DOHH2 (cell line): ENCODE measurements around the gene OR6Y1.

Experiments used
- H3F3A ChIP-seq: fragments of 200-600 bp; sonication (generic), shearing (Covaris generic); 2 replicates; pipeline ENCODE4 v1.6.0; 2016; ENCODE audit warnings: antibody characterized with exemption, mild to moderate bottlenecking; ENCODE audit not compliant: control insufficient read depth, insufficient read depth
- H3K27ac ChIP-seq: fragments of 200-600 bp; sonication (generic); 2 replicates; pipeline ENCODE4 v1.5.1; 2014; ENCODE audit warnings: low read depth, mild to moderate bottlenecking, low read length, moderate library complexity
- H3K27me3 ChIP-seq: fragments of 200-600 bp; sonication (generic); 2 replicates; pipeline ENCODE4 v1.6.1; 2014; ENCODE audit warnings: mild to moderate bottlenecking, low read length, mixed read lengths; ENCODE audit not compliant: control insufficient read depth
- H3K36me3 ChIP-seq: fragments of 200-600 bp; sonication (generic); 2 replicates; pipeline ENCODE4 v1.6.1; 2014; ENCODE audit warnings: mild to moderate bottlenecking, low read length, moderate library complexity, mixed read lengths; ENCODE audit not compliant: control insufficient read depth
- H3K4me1 ChIP-seq: fragments of 200-600 bp; sonication (generic); 2 replicates; pipeline ENCODE4 v1.6.1; 2014; ENCODE audit warnings: mild to moderate bottlenecking, low read length, mixed read lengths; ENCODE audit not compliant: control insufficient read depth
- H3K4me2 ChIP-seq: fragments of 200-600 bp; sonication (generic); 2 replicates; pipeline ENCODE4 v1.6.0; 2014; ENCODE audit warnings: mild to moderate bottlenecking, low read length, moderate library complexity
- H3K4me3 ChIP-seq: fragments of 200-600 bp; sonication (generic); 2 replicates; pipeline ENCODE4 v1.5.1; 2014; ENCODE audit warnings: mild to moderate bottlenecking, low read length, mixed read lengths
- H3K79me2 ChIP-seq: fragments of 200-600 bp; sonication (generic); 2 replicates; pipeline ENCODE4 v1.6.1; 2014; ENCODE audit warnings: mild to moderate bottlenecking, low read length, mixed read lengths; ENCODE audit not compliant: control insufficient read depth
- H3K9me2 ChIP-seq: fragments of 200-600 bp; sonication (generic); replicated peaks from 2 replicates; pipeline ENCODE4 v1.6.1; 2014; ENCODE audit warnings: mild to moderate bottlenecking, low read length, mixed read lengths; ENCODE audit not compliant: control insufficient read depth
- H3K9me3 ChIP-seq: fragments of 200-600 bp; sonication (generic); 2 replicates; pipeline ENCODE4 v1.6.1; 2014; ENCODE audit warnings: antibody characterized with exemption, low read length, mixed read lengths; ENCODE audit not compliant: control insufficient read depth, insufficient read depth
- H4K20me1 ChIP-seq: fragments of 200-600 bp; sonication (generic); 2 replicates; pipeline ENCODE4 v1.6.0; 2014; ENCODE audit warnings: low read depth, mild to moderate bottlenecking, antibody characterized with exemption, low read length, moderate library complexity; ENCODE audit not compliant: control insufficient read depth, insufficient read depth
- EZH2phosphoT487 ChIP-seq: fragments of 200-600 bp; sonication (generic); IDR thresholded peaks from 2 replicates; pipeline ENCODE4 v1.6.1; 2017; ENCODE audit warnings: borderline replicate concordance, mild to moderate bottlenecking, antibody characterized with exemption, low read length, moderate library complexity, mixed read lengths
- TF ChIP-seq, protein P1 (sequence below): fragments of 200-600 bp; sonication (generic); IDR thresholded peaks from one replicate; pipeline ENCODE4 v1.5.1; 2014; ENCODE audit warnings: antibody characterized with exemption, mild to moderate bottlenecking, low read depth, low read length; ENCODE audit not compliant: poor library complexity, severe bottlenecking

The OR6Y1 gene

DNA sequence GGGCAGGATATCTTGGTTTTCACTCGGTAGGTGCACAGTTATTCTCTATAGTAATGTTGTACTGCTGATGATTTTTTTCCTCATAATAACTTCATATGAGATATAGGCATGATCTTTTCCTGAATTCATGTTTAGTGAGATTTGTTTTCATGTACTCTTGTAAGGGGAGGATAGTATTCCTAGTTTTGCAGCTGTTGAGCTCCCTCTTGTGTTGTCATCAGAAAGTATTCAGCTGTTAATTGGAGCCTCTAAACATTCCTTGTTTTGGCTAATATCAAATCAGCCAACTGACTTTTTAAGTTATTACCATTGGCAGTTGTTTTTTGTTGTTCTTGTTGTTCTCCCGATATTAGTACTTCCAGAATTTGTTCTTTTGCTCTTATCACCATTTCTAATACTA, 57.8 kb downstream of the OR6Y1 start:
- TF ChIP-seq, protein P1, sequence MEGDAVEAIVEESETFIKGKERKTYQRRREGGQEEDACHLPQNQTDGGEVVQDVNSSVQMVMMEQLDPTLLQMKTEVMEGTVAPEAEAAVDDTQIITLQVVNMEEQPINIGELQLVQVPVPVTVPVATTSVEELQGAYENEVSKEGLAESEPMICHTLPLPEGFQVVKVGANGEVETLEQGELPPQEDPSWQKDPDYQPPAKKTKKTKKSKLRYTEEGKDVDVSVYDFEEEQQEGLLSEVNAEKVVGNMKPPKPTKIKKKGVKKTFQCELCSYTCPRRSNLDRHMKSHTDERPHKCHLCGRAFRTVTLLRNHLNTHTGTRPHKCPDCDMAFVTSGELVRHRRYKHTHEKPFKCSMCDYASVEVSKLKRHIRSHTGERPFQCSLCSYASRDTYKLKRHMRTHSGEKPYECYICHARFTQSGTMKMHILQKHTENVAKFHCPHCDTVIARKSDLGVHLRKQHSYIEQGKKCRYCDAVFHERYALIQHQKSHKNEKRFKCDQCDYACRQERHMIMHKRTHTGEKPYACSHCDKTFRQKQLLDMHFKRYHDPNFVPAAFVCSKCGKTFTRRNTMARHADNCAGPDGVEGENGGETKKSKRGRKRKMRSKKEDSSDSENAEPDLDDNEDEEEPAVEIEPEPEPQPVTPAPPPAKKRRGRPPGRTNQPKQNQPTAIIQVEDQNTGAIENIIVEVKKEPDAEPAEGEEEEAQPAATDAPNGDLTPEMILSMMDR, result peak; percentile 46
- TF ChIP-seq EZH2phosphoT487, result no peak
- H3K4me1 ChIP-seq, result no peaks in the 10 kb centered on the region
- H3K9me2 ChIP-seq, result no peaks in the 10 kb centered on the region
- H3K4me3 ChIP-seq, result no peak overlapping the region
- no peaks in the 10 kb centered on the region for H3K9me3 ChIP-seq
- no peak overlapping the region for H3K4me2 ChIP-seq
- H3K27ac ChIP-seq, result no peak overlapping the region
- no peaks in the 10 kb centered on the region for H3F3A ChIP-seq
- peaks cover 21% of the 10 kb centered on the region for H3K27me3 ChIP-seq
- no peaks in the 10 kb centered on the region for H3K79me2 ChIP-seq
- no peaks in the 10 kb centered on the region for H3K36me3 ChIP-seq
- H4K20me1 ChIP-seq, result no peaks in the 10 kb centered on the region; the same call in 1 of the 2 replicates

DNA sequence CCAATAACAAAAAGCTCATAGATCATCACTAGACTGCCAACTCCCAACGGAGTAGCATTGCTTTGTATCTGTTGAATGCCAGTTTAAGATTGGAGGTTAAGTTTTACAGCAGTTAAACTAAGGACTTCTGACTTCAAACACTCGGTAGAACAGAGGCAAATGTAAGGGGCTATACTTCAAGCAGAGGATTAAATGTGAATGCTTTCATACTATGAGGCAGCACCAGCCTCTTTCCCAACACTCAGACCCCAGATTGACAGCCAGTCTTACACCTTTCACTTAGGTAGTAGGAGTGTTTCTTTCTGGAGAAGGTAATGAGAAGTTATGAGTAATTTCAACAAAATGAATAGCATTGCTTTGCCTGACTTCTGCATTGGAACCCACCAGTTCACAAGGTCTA, 59.4 kb downstream of the OR6Y1 start:
- no peak overlapping the region for H3K4me2 ChIP-seq
- peaks cover 21% of the 10 kb centered on the region for H3K27me3 ChIP-seq
- no peaks in the 10 kb centered on the region; the same call in 1 of the 2 replicates for H4K20me1 ChIP-seq
- no peaks in the 10 kb centered on the region for H3K9me3 ChIP-seq
- no peaks in the 10 kb centered on the region for H3K36me3 ChIP-seq
- H3K9me2 ChIP-seq, result no peaks in the 10 kb centered on the region
- no peaks in the 10 kb centered on the region for H3K79me2 ChIP-seq
- H3K27ac ChIP-seq, result no peak overlapping the region
- TF ChIP-seq, protein P1, result no peak
- TF ChIP-seq EZH2phosphoT487, result no peak
- no peaks in the 10 kb centered on the region for H3F3A ChIP-seq
- H3K4me3 ChIP-seq, result no peak overlapping the region
- no peaks in the 10 kb centered on the region for H3K4me1 ChIP-seq
